GM21717 (cell line): ENCODE data around the gene ATP6V1F.

ENCODE experiments used
- ATAC-seq: cut with Tn5 transposase; IDR thresholded peaks from one replicate; pipeline ENCODE4 v1.9.1; 2021; ENCODE audit warnings: mild to moderate bottlenecking, moderate library complexity; ENCODE audit not compliant: unreplicated experiment

ATP6V1F gene

DNA sequence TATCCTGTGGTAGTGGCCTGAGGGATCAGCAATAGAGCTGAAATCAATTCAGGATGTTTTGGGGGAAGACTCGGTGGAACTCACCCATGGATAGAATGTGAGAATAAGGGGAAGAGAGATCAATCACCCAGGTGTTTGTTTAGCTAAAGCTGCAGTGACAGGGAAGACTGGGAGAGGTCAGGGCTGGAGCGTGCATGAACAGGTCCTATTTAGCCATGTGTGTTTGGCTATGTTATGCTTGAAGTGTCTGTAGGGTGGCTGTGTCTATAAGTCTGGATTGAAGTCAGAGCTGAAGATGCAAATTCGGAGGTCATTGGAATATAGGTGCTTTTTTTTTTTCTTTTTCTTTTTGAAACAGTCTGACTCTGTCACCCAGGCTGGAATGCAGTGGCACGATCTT, 4.6 kb downstream of the ATP6V1F start:
- ATAC-seq, result no peak

DNA sequence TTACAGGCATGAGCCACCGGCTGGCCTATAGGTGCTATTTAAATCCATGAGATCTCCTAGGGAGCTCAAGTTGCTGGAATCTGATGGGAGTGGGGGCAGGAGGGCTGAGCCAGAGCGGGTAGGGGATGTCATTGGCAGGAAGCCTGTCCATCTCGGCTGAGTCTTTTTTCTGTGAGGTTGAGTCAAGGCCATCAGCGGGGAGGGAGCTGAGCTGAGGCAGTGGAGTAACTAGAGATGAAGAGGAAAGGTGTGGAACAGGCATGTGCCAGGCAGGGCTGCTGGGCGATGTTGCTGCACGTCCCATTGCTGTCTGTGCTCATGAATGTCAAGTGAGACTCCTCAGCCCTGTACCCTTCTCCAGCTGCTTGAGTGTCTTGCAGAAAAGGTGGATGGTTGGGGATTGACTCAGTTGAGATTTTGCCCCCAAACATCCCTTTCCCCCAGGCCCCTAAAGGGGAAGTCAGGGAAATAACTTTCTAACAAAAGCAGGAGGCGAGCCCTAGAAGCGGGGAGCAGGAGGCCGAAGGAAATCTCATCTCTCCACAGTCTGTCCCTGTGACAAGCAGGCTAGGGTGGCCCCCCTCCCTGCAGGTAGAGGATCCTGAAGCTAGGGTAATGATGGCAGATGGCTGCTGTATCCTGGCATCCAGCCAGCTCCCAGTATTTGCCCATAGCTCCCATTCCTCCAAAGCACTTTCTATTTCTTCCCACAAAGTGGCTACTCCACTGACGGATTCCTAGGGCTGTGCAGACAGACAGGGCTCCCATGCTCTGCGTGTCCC, 5.4 kb downstream of the ATP6V1F start:
- no peak for ATAC-seq

DNA sequence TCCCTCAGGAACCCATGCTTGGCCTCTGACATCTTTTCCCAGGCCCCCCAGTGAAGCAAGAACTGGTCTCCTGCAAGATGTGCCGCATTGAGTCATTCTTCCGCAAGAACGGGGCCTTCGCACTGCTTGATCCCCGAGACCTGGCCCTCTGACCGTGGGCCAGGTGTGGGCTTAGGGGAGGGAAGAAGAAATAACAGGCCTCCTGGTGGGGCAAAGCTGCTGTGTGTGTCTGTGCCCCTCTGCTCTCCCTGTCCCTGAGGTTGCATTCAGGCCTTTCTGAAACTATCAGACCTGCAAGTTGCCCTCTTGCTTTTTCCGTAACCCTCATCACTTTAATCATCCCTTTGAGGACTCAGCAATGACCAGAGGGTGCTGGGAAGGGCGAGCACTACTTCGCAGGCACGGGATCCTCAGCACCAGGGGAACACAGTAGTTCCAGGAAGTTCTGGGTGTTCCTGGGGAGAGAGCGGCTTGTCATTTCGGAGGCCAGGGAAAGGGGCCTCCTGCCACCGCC, 6.0 kb downstream of the ATP6V1F start:
- ATAC-seq, result no peak

DNA sequence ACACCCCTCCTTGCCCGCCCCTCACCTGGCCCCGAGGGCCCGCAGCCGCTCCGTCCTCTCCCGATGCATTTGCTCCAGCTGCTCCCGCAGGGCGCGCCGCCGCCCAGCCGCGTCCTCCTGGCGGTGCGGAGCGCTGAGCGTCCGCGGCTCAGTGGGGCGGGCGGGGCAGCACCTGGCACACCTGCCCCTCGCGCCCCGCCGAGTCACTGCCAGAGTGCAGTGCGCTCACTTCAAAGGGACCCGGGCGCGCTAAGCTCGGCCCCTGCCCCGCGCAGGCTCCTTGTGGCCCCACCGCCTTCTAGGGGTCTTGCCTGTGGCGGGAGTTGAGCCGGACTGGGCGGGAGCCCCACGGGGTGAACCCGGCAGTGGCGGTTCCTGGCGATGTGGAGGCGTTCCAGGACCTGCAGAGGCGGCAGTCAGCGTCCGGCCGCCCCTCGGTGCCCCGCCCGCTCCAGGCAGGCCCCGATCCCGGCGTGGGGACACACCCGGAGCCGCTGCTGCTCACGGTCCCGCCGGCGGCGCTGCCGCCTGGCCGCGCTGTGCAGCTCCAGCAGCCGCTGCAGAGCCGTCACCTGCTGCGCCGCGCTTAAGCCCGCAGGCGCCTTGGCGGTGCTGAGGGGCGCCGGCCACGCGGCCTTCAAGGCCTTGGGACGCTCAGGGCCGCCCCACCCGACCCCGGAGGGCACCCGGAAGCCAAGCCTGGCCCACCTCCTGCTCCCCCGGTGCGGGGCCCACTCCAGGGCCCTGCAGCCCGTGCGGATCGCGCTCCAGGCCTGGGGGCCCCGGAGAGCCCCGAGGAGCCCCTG, 6.7 kb downstream of the ATP6V1F start:
- ATAC-seq, result peak; percentile 36

DNA sequence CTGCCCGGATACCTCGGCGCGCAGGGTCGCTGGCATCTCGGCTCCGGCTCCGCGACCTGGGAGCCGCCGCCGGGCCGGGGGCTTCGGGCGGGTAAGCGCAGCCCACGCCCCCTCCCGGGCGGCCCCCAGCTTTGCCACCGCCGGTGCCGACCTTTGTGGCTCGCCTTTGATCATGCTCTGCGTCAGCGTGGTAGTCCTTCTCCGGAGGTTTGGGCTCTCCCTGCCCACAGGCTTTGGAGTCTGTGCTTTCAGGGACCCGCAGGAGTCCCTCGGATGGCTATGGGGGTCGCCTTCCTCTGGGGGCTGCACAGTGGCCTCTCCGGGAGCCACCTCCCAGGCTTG, 7.3 kb downstream of the ATP6V1F start:
- no peak for ATAC-seq

DNA sequence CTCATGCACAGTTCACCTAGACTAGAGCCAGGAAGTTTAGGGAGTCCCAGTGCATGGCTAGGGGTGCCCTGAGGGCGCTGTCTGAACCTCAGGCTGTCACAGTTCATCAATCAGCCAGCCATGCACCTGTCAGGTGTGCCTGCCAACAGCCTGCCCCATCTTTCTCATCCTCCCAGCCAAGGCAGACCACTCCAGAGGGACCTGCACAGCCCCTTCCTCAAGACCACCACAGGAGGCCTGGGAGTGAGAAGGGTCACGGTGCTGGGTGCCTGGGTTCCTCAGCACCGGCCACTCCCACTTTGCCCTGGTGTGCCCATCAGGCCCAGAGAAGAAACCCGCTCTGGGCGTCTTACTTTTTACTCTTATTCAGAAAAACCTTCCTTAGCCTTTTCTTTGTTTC, 8.4 kb downstream of the ATP6V1F start:
- ATAC-seq, result no peak

DNA sequence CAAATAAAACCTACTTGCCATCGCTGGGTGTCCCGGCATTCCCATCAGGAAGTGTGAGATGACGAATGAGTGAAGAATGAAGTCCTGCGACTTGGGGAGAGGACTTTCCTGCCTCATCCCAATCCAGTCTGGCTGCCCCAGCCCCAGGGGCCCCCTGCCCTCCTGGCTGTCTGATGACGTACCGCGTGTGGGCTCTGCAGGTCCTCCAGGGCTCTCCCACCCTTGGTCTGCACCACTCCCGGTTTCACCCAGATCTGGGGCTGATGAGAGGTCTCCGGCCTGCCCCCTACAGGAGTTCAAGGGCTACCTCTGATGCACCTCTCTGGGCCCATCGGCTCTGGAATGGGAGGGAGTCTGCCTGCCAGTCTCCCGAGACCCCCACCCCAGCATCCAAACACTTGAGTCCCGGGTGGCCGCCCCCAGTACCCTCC, 9.8 kb downstream of the ATP6V1F start:
- ATAC-seq, result no peak

DNA sequence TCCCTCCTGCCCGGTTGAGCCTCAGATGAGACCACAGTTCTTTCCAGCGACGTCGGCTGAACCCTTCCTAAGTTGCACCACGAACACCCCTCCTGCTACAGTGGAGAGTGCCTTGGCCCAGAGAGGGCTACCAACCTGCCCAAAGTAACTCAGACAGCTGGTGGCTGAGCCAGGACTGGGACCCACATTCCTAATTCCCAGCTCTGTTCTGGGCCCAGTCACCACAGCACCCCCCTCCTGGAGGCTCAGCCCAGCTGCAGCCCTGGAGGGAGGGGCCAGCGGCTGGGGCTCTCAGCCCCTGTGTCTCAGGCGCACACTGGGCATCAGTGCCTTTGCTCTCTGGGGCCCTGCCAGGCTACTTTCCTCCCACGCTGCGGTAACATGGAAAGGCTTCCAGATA, 10.6 kb downstream of the ATP6V1F start:
- ATAC-seq, result no peak

DNA sequence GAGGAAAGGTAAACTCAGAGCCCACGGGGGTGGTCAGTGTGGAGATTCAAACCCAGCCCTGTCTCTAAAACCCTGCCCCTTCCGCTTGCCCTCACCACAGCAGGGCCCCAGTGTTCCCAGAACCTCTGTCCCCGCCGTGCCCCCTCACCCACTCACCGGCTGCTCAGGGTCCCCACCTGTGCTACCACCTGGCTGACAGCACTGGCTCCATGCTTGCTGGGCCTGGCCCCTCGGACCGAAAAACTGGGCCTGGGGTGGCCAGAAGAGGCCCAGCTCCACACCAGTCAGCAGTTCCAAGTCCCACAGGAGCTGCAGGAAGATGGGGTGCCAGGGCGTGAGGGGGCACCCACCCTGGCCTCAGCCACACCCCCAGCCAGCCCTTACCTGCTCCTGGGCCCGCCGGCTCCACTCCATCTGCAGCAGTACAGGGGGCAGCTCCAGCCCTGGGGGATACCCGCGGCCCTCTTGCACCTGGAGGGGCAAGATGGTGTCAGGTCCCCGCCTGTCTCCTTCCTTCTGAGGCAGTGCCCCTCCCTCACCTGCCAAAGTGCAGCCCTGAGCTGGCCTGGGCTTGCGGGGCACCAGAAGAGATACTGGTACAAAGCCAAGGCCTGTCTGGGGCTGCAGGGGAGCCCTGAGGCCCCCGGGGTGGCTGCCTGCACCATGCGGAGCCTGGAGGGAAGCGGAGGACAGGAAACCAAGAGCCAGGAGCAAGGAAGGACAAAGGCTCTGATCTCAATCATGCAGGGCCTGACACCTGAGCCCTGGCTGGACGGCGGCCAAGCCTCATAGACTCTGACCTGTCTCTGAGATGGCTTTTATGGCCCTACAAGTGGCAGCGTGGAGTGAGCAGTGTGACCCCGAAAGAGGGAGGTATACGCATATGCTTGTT, 11.7 kb downstream of the ATP6V1F start:
- ATAC-seq, result no peak

DNA sequence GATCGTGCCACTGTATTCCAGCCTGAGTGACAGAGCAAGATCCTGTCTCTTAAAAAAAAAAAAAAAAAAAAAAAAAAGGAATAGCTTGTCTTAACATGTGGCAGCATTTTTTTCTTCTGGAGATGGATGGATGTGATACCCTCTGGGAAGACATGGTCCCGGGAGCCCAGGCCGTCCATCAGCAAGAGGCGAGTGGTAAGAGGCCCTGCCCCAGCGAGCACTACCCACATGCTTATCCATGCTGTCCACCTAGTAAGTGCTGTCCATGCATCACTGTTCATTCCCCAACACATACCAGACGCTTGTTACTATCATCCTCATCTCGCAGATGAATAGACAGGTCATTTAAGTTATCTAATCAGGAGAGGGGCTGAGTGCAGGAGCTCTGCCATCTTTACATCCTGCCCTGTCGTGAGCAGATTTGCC, 12.9 kb downstream of the ATP6V1F start:
- ATAC-seq, result no peak

DNA sequence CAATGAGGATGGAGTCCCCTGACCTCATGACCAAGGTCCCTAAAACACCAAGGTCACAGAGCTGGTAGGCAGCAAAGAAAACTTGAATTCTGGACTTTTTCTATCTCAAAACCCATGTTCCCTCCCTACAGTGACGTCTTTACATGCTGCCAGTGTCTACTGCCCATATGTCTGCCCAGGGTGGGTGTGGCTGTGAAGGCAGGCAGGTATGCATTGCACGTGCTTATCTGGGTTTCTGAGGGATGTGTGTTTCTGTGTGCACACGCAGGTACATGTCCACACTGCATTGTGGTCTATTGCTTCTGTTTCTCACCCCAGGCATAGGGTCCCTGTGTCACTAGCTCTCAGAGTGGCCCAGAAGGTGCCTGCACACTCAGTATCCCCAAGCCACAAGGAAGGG, 13.5 kb downstream of the ATP6V1F start:
- no peak for ATAC-seq

DNA sequence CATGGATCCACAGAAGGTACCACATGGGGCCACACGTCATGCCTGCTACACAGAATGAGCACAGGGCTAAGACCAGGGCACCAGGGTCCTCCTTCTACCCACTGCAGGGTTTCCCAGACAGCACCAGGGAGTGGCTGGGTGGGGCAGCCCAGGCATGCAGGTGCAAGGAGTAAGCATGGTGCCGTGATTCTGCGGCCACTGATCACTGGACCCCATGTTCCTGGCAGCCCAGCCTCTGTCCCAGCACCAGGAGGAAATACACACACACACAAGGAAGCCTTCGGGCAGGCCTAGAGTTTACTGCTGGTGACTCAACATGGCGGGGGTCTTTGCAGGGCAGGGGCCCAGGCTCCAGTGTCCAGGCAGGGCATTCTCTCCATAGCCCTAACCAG, 13.9 kb downstream of the ATP6V1F start:
- ATAC-seq, result no peak

DNA sequence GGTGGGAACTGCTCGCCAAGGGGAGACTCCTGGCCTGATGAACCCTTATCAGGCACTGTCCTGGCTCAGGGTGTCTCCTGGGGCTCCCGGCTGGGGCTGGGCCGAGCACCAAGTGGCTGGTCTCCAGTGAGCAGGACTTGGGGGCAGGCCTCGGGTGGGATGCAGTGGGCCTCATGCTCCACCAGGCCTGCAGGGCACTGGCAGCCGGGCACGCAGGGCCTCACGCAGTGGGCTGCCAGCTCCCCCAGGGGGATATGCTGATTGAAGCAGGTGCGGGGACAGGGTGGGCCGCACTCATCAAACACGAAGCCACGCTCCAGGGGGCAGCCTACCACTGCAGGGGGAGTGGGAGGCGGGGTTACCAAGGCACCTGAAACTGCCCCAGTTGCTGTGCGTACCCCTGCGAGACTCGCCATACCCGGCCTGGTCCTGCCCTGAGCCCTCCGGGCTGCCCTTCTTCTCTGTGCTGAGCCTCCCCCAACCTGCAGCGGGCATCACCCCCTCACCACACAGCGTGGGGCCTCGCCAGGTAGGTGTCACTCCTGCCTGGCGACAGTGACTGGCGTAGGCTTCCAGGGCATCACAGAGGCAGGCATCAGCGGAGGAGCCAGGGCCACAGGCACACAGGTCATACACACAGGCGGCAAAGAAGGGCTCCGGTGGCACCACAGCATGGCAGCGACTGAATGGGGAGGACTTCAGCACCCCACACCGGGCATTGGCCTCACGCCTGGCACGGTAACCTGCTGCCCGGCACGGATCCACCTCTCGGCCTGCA, 14.5 kb downstream of the ATP6V1F start:
- ATAC-seq, result no peak

DNA sequence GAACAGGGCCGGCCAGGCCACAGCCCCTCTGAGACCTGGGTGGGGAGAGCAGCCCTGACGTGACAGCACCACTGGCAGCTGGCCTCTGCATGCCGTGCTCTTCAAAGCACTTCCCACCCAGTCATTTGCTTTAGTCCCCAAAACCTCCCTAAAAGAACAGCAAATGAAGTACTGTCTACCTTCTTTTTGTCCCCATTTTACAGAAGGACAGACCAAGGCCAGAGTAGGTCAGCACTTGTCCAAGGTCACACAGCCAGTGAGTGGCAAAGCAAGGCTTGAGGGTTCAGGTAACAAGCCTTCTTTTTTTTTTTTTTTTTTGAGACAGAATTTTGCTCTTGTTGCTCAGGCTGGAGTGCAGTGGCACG, 15.1 kb downstream of the ATP6V1F start:
- ATAC-seq, result no peak

DNA sequence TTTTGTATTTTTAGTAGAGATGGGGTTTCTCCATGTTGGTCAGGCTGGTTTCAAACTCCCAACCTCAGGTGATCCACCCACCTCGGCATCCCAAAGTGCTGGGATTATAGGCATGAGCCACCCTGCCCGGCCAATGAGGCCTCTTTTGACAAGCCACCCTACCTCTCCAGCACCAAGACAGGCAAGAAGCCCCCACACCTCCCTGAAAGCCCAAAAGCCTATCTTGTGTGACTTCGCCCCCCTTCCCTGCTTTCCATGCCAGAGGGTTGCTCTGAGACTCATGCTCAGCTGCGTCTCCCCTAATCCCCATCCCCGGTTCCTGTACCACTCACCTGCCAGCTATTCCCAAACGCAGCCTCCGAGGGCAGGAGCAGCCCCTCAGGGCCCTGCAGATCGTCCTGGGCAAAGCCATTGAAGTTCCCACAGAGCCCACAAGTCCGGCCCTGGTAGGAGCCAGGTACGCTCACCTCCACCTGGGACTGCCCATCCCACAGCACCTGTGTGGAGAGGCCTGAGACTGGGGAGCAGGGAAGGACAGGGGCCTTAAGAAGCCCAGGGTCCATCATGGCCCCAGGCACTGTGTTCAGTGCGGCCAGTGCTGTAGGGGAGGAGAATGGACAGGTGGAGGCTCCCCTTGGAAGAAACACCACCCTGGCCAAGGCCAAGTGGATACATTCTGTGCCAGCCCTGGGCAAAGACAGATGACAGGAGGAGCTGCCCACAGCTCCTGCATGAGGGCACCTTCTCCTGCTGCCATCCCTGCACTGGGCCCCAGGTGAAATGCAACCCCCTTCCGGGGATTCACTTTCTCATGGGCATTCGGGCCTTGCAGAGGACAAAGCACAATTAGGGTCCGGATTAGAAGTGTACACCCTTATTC, 15.8 kb downstream of the ATP6V1F start:
- no peak for ATAC-seq

DNA sequence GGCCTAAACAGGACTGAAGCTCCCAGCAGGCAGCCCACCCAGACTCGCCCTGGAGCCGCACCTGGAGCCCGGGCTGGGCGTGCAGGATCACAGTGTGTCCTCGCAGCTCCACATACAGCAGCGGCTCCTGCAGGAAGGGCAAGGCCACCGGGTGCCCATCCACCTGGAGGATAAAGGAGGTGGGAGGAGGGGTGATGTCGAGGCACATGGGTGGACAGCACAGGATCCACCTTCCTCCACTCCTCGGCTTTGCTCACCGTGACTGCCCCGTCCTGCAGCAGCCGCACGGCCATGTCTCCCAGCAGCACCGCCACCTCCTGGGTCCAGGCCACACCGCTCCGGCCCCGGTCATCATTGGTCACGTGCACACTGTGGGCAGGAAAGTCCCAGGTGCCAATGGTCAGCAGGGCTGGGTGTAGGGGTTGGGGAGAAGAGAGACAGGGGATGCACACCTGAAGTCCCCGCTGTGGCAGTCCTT, 16.8 kb downstream of the ATP6V1F start:
- ATAC-seq, result no peak

DNA sequence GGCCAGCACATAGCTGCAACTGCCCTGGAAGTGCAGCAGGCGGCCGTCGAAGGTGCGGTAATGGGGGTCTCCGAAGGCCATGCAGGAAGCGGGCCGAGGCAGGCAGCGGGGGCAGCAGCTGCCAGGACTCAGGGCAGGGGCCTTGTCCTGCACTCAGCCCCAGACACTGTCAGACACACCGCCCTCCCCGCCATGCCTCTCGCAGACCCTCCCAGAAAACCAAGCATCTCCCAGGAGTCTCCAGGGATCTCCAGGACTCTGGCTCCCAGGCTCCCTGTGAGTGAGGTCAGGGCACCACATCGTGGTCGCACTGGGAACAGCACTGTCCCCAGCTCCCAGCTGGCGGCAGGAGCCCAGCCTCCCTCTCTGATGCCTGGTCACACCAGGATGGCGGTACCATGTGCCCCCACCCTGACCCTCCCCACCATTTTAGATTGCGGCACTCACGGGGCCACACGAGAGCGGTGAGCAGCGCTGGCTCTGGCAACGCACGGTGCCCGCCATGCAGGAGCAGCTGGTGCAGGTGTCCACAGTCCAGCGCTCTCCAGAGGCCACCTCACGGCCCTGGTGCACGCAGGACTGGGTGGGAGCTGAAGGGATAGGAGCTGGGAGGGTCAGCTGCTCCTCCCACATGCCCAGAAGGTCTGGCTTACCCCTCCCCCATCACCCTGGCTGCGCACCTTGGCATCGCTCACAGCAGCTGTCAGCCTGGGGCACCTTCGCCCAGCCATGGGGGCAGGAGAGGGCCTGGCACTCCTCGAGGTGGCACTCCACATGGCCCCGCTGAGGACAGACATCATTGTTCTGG, 17.5 kb downstream of the ATP6V1F start:
- ATAC-seq, result no peak

DNA sequence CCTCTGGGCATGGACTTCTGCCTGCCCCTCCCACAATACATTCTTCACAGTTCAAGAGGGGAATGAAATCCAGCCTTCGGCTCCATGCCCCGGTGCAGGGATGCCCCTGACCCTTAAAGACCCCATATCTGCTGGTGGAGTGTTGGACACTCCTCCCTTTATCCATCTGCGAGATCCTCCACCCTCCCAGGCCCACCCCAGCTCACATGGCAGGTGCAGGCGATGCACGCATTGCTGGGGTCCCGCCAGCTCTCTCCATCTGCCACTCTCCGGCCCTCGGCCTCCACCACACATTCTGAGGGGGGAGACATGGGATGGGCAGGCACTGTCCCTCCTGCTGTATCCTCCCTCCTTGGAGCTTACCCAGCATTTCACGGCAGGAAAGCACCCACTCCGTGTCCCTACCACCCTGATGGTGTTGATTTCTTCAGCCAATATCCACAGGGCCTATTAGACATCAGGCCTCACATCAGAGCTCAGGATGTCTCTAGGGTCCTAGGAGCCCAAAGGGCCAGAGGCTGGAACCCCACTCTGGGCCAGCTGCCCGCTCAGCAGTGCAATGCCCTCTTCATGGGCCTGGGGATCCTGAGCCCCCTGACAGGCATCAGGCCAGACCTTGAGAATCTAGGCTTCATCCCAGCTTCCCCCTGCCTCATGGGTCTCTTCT, 18.3 kb downstream of the ATP6V1F start:
- no peak for ATAC-seq
